Transverse colon (tissue), 4 donors: Measurements from ENCODE around the gene NAALADL2. TPM values are rescaled to one million over a fixed set of nuclear protein-coding genes. Genes with fewer than 3 reads are reported as not detected.

ENCODE experiments used
- DNase-seq: peaks from one replicate; pipeline ENCODE4 v3.0.0-alpha.2; 2019
- H3K27ac ChIP-seq, 4 donors: fragments of 200-600 bp; sonication (generic); 2 replicates each; pipeline ENCODE4 v1.5.1; 2016 to 2018; ENCODE audit warnings: inconsistent platforms in 4 of 4
- H3K27me3 ChIP-seq: fragments of 200-600 bp; sonication (generic); 2 replicates; pipeline ENCODE4 v1.5.1; 2017; ENCODE audit warnings: inconsistent platforms
- H3K36me3 ChIP-seq, 4 donors: fragments of 200-600 bp; sonication (generic); 2 replicates each; pipeline ENCODE4 v1.5.1; 2017 to 2019; ENCODE audit warnings: inconsistent platforms in 4 of 4
- H3K4me1 ChIP-seq, 4 donors: fragments of 200-600 bp; sonication (generic); 2 replicates each; pipeline ENCODE4 v1.5.1; 2017 to 2020; ENCODE audit warnings: inconsistent platforms in 4 of 4
- H3K4me3 ChIP-seq, 4 donors: fragments of 200-600 bp; sonication (generic); 1 replicate in 1 of 4; 2 replicates in 3 of 4; pipeline versions ENCODE4 v1.5.1 to v1.6.1; 2017 to 2019; ENCODE audit warnings: inconsistent platforms in 4 of 4
- H3K9me3 ChIP-seq, 2 donors: fragments of 200-600 bp; sonication (generic); 2 replicates each; pipeline ENCODE4 v1.5.1; 2017 to 2019; ENCODE audit warnings: inconsistent platforms in 2 of 2
- EP300 ChIP-seq: sonication (generic); formaldehyde crosslinking; IDR thresholded peaks from one replicate; pipeline ENCODE4 v1.6.1; 2017; ENCODE audit warnings: antibody characterized with exemption, low read depth
- POLR2A ChIP-seq: fragments of 450-650 bp; IDR thresholded peaks from one replicate; pipeline ENCODE4 v1.6.1; 2016; ENCODE audit warnings: antibody characterized with exemption, mild to moderate bottlenecking, moderate library complexity
- POLR2AphosphoS5 ChIP-seq, 3 donors: sonication (generic); formaldehyde crosslinking; IDR thresholded peaks; one replicate each; pipeline ENCODE4 v1.6.1; 2016; ENCODE audit warnings: antibody characterized with exemption in 3 of 3
- WGBS, 2 donors: methylation state at CpG; one replicate each; pipeline ENCODE4 v1.1.5; 2018; ENCODE audit warnings: low coverage in 1 of 2; 5-methylcytosine and 5-hydroxymethylcytosine counted together
- in situ Hi-C, 4 donors: fragments of 200-750 bp; cut with MboI; loops; one replicate each; pipeline versions ENCODE4 v1.15.0 to v1.15.1; 2017; ENCODE audit warnings: low sequenced_read_pairs in 3 of 4, low pct_ligation_motif_present in 1 of 4, low pct_unique_long_range_greater_than_20kb in 1 of 4
- intact Hi-C: fragments of 100-400 bp; cut with DNase I; formaldehyde crosslinking; loops from one replicate; pipeline ENCODE4 v1.15.1; 2023; ENCODE audit warnings: low total_unique reads
- total RNA-seq, 4 donors: library from RNA; depleted of rRNA; stranded (reverse); fragments of >200 nt; gene quantifications; one replicate each; pipeline ENCODE4 v1.1.0, GENCODE V29; 2016
- TF ChIP-seq, protein P1 (sequence below), 5 experiments: fragments of 200-600 bp in 3 of 5; fragments of 450-650 bp in 2 of 5; sonication (generic) in 3 of 5; IDR thresholded peaks; 1 replicate in 2 of 5; 2 replicates in 3 of 5; pipeline ENCODE4 v1.5.1; 2016 to 2017; ENCODE audit warnings: antibody characterized with exemption in 5 of 5, inconsistent platforms in 3 of 5, mild to moderate bottlenecking in 2 of 5, moderate library complexity in 1 of 5

The NAALADL2 gene
- total RNA-seq, 4 donors from 2014 or later = 10.1 to 22.7 (median 15.1) TPM

DNA sequence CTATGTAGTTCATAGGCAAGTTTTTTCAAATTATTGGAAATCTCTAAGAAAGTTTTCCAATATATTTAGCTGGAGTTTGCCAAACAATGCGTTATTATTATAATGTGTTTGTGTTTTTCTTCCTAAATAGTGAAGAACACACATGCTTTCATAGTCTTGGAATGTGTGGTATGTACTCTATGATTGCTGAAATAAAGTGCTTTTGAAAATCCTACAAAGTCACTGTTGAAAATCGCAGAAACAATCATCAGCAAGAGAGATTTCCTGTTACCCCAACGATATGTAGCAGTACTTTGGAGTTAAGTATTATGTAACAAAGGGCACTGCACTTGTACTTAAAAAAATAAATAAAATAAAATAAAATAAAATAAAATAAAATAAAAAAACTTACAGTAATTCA, 796.2 kb downstream of the NAALADL2 start:
- DNase-seq = no peak
- TF ChIP-seq, protein P1, sequence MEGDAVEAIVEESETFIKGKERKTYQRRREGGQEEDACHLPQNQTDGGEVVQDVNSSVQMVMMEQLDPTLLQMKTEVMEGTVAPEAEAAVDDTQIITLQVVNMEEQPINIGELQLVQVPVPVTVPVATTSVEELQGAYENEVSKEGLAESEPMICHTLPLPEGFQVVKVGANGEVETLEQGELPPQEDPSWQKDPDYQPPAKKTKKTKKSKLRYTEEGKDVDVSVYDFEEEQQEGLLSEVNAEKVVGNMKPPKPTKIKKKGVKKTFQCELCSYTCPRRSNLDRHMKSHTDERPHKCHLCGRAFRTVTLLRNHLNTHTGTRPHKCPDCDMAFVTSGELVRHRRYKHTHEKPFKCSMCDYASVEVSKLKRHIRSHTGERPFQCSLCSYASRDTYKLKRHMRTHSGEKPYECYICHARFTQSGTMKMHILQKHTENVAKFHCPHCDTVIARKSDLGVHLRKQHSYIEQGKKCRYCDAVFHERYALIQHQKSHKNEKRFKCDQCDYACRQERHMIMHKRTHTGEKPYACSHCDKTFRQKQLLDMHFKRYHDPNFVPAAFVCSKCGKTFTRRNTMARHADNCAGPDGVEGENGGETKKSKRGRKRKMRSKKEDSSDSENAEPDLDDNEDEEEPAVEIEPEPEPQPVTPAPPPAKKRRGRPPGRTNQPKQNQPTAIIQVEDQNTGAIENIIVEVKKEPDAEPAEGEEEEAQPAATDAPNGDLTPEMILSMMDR (IDR thresholded peaks at IDR 0.05) = no peak
- TF ChIP-seq POLR2A = no peak
- H3K27ac ChIP-seq = no peak overlapping the region

DNA sequence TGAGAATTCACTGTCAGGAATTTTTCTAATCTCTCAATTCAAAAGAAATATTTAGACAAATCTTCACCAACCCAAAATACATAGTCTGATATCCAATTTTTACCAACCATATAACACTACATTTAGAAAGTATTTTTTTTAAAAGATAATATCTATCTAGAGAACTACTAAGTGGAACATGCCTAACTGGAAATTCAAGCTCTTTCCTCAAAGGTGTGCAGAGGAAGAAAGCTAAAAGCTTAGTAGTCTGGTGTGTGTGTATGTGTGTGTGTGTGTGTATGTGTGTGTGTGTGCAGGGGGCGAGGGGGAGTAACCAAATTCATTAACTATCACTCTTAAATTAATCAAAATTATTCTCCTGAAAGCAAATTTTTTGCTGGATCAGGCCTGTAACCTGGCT, 797.3 kb downstream of the NAALADL2 start:
- no peak for DNase-seq
- Histone ChIP-seq H3K9me3 (no peaks in the 10 kb centered on the region), H3K27ac (no peak overlapping the region), H3K36me3 (no peaks in the 10 kb centered on the region), H3K27me3 (no peaks in the 10 kb centered on the region), H3K4me1 (no peaks in the 10 kb centered on the region), H3K4me3 (no peak overlapping the region)
- TF ChIP-seq POLR2AphosphoS5 (IDR thresholded peaks at IDR 0.05) (no peak), POLR2A (no peak), EP300 (no peak)
- TF ChIP-seq, protein P1 (IDR thresholded peaks at IDR 0.05) = no peak
- intact Hi-C loops = no loop called here
- in situ Hi-C loops = no loop called here
- 81 to 89% methylated on average over 1 of the region's 1 CpG for WGBS, 2 donors

More for the DNA sequence above, 796.2 kb downstream of the NAALADL2 start:
- Histone ChIP-seq H3K9me3 (no peaks in the 10 kb centered on the region), H3K36me3 (no peaks in the 10 kb centered on the region), H3K4me3 (no peak overlapping the region), H3K27me3 (no peaks in the 10 kb centered on the region), H3K4me1 (no peaks in the 10 kb centered on the region)
- in situ Hi-C loops (no loop called here), intact Hi-C loops (no loop called here)
- WGBS, 2 donors = 76 to 84% methylated on average over 3 of the region's 3 CpGs

DNA sequence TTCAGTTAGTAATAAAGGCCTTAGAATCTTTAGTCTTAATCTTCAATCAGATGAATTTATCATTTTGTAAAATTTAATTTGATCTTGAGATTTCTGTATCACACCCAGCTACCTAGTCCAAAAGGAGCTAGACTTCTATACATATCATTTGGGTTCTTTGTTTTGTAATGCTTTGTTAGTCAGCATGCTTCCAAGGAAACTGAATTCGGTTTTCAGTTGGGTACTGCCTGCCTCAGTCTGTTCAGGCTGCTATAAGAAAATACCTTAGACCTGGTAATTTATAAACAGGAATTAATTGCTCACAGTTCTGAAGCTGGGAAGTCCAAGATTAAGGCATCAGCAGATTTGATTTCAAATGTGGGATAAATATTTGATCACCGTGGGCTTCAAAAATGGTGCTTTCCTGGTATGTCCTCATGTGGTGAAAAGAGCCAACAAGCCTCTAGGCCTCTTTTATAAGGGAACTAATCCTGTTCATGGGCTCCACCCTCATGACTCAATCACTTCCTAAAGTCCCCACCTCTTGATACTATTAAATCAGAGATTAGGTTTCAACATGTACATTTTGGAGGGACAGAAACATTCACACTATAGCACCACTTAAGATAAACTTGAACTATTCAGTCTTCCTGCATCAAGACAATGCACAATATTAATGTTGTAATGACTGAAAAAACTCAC, 800.7 kb downstream of the NAALADL2 start:
- H3K36me3 ChIP-seq = no peaks in the 10 kb centered on the region
- no peak for DNase-seq
- no peaks in the 10 kb centered on the region for H3K4me1 ChIP-seq
- H3K27me3 ChIP-seq = no peaks in the 10 kb centered on the region
- 76 to 92% methylated on average over 2 of the region's 2 CpGs for WGBS, 2 donors
- intact Hi-C loops = no loop called here
- no peak overlapping the region for H3K4me3 ChIP-seq
- TF ChIP-seq POLR2A (no peak), EP300 (no peak), POLR2AphosphoS5 (IDR thresholded peaks at IDR 0.05) (no peak)
- TF ChIP-seq, protein P1 (IDR thresholded peaks at IDR 0.05) = no peak
- H3K27ac ChIP-seq = no peak overlapping the region
- in situ Hi-C loops = no loop called here
- H3K9me3 ChIP-seq = no peaks in the 10 kb centered on the region

DNA sequence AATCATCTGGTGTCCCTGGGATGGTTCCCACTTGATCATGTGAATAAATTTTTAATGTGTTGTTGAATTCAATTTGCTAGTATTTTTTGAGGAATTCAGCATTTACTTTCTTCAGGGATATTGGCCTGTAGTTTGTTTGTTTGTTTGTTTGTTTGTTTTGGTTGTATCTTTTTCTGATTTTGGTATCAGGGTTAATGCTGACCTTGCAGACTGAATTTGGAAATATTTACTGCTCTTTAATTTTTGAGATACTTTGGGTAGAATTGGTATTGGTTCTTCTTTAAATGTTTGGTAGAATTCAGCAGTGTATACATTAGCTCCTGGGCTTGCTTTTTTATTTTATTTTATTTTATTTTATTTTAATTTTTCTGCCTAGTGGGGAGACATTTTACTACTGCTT, 803.7 kb downstream of the NAALADL2 start:
- Histone ChIP-seq H3K4me1 (no peaks in the 10 kb centered on the region), H3K27me3 (no peaks in the 10 kb centered on the region), H3K27ac (no peak overlapping the region), H3K9me3 (no peaks in the 10 kb centered on the region), H3K36me3 (no peaks in the 10 kb centered on the region), H3K4me3 (no peak overlapping the region)
- no peak for DNase-seq
- intact Hi-C loops = no loop called here
- TF ChIP-seq POLR2AphosphoS5 (IDR thresholded peaks at IDR 0.05) (no peak), EP300 (no peak), POLR2A (no peak)
- TF ChIP-seq, protein P1 (IDR thresholded peaks at IDR 0.05) = no peak
- in situ Hi-C loops = no loop called here
